Measurements from ENCODE around the gene DCC.

GRCh38 chr18:53101536-53102105 is 761.6 kb downstream of the DCC start:
- TF ChIP-seq RXRA (IDR thresholded peaks at IDR 0.05; ENCODE audit: insufficient read depth, low read depth, low read length) (no peak), PHF8 (conservative IDR thresholded peaks at IDR 0.05; ENCODE audit: low read depth, low read length) (no peak), CTCF (IDR thresholded peaks at IDR 0.05; ENCODE audit: control extremely low read depth in 1 of 3, insufficient read depth in 1 of 3, low read depth in 1 of 3, low read length in 3 of 3) (no peak), POLR2A (IDR thresholded peaks at IDR 0.05; ENCODE audit: control extremely low read depth in 1 of 2, low read depth in 2 of 2, low read length in 2 of 2) (no peak)

Measured in H1 (cell line).